Stimulated activated naive CD4-positive, alpha-beta T cell treated with Interleukin-2 at 50 U/mL for 16 hours (primary cell): ENCODE data around the gene VPS50.

ENCODE experiments used
- DNase-seq: peaks from one replicate; lab custom pipeline; 2025; lab: John Stamatoyannopoulos, UW

The VPS50 gene, protein sequence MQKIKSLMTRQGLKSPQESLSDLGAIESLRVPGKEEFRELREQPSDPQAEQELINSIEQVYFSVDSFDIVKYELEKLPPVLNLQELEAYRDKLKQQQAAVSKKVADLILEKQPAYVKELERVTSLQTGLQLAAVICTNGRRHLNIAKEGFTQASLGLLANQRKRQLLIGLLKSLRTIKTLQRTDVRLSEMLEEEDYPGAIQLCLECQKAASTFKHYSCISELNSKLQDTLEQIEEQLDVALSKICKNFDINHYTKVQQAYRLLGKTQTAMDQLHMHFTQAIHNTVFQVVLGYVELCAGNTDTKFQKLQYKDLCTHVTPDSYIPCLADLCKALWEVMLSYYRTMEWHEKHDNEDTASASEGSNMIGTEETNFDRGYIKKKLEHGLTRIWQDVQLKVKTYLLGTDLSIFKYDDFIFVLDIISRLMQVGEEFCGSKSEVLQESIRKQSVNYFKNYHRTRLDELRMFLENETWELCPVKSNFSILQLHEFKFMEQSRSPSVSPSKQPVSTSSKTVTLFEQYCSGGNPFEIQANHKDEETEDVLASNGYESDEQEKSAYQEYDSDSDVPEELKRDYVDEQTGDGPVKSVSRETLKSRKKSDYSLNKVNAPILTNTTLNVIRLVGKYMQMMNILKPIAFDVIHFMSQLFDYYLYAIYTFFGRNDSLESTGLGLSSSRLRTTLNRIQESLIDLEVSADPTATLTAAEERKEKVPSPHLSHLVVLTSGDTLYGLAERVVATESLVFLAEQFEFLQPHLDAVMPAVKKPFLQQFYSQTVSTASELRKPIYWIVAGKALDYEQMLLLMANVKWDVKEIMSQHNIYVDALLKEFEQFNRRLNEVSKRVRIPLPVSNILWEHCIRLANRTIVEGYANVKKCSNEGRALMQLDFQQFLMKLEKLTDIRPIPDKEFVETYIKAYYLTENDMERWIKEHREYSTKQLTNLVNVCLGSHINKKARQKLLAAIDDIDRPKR

DNA sequence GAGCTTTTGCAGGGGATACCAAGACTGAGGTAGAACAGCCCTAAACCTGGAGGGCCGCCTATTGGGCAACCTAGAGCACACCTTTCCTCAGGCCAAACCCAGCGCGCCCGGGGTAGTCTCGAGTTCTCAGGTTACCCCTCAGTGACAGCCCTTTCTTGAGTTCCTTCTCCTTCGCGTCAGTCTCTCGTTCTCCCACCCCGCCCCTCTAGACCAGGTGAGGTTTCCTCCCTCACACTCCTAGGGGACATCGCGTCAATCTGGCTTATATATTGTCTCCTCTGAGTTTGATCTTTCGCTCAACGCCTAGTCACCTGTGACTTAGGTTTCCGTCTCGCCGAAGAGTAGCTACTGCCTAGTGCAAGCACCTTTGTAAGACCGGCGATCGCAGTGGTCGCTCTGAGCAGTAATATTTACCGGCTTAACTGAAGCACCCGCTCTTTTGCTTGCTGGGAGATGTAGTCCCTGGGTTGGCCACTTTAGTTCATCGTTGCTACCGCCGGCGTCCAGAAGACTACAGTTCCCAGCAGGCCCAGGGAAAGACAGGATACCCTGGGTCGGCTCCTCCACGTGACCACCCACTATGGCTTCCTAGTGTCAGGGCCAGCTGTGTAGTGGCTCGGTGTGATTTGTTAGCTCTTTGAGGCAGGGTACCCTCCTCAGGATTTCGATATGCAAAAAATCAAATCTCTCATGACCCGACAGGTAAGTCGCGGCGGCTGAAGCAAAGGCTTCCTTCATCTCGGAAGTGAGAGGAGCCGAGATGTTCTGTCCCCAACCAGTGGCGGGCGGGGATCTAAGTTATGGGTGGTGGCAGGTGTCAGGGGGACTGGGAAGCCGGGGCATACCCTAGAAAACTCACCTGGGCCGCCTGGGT is at the start of gene VPS50:
Gene VPS50 (plus strand): TSS at position 568 of the 874 bp plus-strand sequence. CDS start 102 bp downstream, at position 670.
- peak; percentile 90 for DNase-seq

DNA sequence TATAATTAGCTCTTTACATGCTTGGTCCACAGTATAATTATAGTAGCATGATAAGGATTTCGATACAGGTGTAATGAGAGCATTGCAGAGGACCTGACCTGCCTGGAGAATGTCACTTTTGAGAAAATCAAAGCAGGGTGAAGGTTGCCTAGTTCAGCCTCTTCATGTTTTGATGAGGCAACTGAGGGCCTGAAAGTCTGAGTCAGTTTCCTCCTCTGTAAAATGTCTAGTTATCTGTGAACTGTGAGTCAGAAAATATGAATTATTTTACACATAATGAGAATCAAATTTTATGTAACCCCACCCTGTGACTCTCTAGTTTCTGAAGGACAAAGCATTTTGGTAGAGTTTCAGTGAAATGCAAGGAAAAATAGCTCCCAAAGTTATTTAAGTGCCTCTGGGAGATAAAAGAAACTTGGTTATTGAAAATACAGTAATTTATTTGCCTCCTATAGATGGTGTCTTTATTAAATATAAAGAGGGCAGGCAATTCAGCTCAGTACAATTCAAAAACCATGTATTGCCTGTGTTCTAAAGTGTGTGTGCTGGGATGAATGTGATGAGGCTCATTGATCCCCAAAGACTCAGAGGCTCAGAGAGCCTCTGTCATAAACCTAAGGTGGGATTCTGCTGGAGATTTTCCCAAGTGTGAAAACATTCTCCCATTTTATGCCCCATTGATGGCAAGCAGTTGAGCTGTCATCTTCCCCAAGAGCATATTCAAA is 46.7 kb upstream of the VPS50 start:
- no peak for DNase-seq

DNA sequence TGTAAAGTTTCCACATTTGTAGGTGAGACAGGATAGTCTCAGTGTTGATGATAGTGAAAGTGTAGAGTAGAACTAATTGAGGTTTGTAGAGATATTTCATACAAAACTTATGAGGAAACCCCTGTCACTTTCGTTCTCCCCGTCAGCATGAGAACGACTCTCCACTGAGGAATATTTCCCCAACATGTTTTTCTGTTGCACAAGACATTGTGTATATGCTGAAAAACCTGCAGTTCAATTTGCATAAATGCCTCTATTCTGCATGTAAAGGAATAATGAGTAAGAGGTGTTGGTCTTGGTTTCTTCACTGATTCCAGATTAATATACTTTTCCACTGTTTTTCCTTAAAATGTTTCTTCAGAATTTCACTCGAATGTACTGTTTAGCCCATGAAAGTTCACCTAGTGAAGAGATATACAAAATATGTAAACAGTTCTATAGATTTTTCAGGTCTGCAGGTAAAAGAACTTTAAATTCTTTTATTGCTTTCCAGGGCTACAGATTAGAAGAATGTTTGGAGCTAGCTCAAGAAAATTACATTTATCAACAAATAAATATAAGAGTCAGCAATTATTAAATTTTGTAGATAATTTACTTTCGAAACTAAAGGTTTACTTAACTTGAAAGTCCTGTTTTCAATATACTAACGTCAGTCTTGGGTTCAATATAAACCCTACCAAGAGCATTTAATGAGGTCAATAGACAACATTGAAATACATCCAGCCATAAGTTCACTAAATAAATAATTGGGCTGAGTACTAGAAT is 43.1 kb upstream of the VPS50 start:
- no peak for DNase-seq

DNA sequence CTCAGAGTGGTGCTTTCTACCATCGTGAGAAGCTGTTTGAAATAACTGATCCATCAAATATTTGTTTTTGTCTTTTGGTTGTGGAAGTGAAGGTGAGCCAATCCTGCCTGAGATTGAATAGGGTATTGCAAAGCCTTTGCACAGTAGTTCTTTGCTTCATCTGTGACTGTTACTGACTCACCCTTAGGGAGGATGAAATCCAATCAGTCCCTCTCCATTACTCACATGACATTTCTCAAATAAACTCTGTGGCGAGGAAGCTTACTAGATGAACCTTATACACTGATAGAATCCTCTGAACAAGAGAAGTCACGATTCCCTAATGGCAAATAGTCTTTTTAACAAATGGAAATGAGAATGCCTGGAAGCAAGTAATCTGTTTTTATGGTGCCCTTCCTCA is 37.8 kb upstream of the VPS50 start:
- no peak for DNase-seq

DNA sequence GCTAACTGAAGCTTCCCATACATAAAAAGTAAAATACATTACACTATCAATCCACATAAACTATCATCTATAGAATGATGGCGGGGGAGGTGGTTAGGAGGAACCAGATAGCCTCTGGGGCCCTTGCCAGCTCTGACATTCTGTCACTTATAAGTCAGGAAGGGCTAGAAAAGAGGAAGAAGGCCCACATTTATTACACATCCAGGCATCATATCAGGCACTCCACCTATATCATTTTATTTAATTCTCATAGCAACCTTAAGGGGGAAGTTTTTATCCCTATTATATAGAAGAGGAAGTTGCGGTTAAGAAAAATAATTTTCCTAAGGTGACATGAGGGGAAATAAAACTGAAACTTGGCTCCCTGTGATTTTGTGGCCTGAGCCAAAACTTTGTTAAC is 35.8 kb upstream of the VPS50 start:
- no peak for DNase-seq

DNA sequence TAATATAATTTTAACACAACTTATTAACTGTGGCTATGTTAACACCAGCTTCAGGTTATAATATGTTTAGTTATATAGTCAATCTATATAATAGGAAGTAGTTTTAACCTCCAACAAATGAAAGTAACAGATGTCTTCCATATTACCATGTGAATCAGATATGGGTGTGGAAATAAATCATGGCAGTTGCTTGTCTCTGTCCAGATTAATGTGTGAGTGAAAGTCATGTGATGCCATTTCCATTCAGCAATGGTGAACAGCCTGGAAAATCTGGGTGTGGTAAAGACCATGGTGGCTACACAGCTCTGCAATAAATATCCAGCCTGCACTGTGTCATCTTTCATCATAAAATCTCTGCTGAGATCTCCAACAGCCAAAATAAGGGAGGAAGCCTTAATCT is 33.7 kb upstream of the VPS50 start:
- no peak for DNase-seq

DNA sequence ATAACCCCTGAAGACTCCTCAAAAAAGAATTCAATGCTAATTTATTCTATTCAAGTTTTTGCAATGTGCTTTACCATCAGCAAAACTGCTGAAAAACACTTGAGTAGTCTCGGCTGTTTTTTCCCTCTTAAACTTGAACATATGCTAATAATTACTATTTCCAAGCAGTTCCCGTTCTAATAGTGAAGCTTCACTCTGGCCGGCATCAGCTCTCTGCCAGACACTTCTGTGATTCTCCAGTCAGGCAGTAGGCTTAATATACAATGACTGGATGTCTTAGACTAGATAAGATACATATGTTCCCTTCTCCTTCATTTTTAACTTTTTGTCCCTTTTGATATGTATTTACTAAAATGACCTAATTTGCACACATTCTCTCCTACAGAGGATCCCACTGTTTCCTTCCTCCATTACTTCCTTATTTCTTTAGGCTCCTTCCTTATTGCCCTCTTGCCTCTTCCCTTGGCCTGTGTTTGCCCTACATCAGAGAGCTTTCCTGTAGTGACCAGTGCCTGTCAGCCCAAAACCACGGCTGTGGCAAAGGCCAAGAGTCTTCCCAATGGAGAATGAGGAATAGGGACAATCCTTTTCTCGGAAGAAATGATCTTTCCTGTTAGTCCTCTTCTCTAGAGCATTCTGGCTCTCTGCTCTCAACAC is 29.4 kb upstream of the VPS50 start:
- no peak for DNase-seq

DNA sequence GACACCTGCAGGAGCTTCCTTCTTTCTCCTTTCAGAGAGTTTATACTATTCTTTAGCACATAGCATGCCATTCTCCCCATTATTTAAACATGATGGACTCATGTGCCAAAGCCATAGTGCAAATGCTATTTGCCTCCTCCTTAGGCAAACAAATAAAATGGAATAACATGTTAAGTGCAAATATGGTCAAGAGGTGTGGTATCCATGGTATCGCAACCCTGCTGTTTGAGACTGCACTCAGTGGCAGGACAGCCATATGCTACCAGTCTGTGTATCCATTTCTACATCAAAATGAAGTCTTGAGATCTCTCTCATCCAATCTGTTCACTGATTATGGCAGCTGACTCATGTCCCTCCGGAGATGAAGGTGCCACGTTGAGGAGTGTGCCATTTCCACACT is 28.7 kb upstream of the VPS50 start:
- DNase-seq = no peak

DNA sequence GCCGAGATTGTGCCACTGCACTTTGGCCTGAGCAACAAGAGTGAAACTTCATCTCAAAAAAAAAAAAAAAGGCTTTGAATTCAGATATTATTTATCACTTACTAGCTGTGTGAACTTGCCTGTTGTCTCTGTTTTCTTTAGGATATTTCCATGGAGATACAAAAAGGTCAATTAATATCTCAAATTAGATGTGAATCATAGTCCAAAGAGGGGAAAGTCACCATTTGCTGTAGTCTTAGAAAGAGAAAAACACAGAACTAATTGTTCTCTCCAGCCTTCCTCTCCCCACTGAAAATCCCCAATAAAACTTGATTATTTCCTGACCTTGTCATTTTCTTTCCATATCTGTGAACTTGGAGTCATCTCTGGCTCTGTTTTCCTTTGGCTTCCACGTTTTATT is 27.1 kb upstream of the VPS50 start:
- DNase-seq = no peak

DNA sequence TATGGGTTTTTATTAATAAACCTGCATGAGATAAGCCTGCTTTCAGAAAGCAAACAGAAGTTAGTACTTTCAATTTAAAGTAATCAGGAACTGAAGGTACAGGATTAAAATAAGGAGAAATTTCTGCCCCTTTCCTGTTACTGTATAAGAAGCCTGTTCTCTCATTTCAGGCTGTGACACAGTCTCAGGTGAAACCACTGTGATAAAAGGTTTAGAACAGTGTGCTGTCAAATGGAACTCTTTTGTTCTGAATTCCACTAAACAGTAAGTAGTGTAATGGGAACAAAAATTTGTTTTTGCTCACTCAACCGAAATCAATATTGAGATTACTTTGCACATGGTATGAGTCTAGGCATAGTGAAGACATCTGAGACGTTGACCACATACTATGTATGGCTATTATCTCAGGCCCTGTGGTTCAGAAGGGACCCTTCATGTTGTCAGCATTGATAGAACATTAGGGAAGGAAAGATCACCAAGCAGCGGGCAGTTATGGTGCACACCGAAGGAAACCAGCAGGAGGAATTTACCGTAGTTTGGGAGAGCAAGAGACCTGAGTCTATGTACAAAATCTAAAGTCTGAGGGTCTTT is 20.8 kb upstream of the VPS50 start:
- no peak for DNase-seq

DNA sequence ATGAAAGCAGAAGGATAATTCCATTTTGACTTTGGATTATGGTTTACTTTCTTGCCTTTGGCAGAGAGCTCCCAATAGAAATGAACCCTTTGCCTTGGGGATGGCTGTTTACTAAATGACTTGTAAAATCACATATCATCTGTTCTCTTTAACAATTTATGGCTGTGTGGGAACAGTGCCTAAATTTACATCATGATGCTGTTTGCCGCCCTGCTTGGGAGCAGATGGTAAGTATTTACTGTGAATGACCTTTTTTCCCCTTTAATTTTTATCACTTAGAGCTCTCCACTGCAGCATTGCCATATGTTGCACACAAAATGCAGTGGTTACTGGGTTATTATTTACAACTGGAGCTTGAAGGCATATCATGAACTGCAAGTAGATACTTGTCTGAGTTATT is 19.3 kb upstream of the VPS50 start:
- DNase-seq = no peak

DNA sequence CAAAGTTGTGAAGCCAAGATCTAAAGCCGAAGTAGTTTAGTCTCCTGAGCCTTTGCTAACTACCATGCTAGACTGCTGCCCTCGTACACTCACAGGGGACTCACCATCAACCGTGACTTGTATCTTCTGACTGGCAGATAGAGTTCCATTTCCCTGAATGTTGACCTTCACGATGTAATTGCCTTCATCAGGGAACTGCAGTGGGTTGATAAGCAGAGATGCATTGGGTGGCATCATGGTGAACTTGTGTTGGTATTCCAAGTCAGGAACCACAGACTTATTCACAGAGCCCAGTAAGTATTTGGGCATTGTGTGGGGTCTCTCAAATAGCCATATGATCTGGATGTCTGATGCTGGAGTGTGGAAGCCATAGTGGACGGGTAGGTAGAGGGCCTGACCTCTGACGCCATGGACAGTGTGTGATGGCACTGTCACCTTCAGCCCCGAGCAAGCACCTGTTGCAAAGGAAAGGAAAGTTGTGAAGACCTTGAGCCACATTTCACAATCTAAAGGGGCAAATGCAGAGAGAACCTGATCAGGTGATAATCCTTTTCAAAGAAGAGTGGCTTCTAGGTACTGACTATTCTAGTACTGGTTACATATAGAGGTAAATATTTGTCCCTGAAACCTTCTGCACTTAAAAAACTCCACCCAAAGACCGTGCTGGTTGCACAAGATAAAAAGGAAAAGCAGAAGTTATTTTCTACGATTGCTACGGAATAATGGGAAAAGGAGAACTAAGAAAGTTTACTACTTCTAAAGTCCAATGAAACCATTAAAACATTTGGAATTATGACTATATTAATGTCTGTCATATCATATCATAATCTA is 13.0 kb upstream of the VPS50 start:
- no peak for DNase-seq

DNA sequence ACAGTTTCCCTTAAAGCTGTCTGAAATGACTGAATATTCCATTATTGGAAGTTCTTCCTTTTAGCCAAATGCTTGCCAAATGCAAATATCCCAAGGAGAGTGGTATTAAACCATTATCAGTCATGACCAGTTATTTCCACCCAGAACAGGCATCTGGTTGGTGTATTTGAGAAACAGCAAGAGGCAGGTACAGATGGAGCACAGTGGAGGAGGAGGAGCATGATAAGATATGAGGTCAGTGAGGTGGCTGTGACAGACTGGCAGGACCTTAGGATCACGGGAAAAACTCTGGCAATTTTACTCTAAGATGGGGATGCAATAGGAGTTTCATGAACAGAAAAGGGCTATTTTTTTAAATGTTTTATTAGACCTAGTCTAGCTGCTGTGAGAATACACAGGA is 12.3 kb upstream of the VPS50 start:
- no peak for DNase-seq

DNA sequence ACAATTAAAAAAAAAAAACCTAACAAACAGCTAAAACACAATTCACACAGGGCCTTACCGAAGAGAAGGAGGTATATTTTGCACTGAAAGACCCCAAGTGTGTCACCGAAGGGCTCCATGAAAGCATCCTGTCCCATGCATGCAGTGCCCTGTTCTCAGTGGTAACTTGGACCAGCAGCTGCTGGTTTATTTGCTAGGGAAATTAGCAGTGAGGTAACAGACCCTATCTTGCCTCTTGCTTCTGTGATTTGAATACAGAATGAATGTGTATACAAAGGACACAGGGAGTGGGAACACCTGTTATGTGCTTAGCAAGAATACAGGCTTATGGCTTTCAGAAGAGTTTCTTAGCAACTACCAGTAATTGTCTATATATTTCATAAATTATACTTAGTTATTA is 5.9 kb upstream of the VPS50 start, which contains the start of gene HEPACAM2:
Gene HEPACAM2 (minus strand): TSS at position 160 of the 400 bp plus-strand sequence.
- no peak for DNase-seq

DNA sequence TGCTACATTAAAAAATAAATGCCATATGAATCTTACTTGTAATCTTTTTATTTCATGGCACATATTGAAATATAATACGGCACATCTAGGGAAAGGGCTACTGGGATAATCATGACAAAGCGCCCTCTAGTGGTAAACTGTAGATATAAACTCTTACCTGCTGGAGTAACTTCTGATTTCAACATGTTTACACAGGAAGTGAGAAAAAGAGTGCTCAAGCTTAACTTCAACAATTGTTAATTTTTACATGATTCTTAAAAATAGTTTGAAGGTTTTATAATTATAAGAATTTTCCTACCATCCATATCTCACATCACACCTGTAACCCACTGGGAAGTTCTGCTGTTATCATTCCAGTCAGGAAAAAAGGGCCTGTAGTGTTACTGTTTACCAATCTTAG is 3.9 kb upstream of the VPS50 start:
- DNase-seq = no peak

DNA sequence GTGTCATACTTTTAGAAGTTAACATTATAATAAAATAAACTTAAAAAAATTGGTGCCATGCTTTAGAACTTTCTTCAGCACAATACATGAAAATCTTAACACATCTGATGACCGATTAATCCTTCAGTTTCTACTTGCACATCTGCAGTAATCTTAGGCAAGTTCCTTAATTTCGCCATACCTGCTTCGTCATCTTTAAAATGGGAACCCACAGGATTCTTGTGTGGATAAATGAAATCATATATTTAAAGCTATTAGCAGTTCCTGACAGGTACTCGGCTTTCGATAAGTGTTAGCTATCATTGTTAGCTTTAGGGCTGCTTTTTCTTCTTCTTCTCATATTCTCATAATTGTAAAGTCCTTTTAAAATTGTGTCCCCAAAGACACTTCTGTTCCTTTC is 907 bp upstream of the VPS50 start:
- no peak for DNase-seq

DNA sequence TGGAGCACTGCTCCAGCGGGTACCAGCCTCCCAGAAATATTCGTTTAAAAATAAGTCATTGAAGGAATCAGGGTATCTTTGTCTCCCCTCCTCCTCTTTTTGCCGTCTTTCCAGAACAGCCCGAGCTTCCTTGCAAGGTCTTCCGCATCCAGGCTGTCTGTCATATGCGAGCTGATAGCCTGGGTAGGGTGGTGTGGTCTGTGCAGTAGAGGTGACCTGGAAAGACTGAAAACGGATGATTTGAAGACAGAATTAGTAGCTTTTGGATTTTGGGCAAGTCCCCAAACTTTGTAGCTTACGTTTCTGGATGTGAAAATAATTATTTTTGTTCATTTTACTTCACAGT is 480 bp downstream of the VPS50 start:
- DNase-seq = no peak

DNA sequence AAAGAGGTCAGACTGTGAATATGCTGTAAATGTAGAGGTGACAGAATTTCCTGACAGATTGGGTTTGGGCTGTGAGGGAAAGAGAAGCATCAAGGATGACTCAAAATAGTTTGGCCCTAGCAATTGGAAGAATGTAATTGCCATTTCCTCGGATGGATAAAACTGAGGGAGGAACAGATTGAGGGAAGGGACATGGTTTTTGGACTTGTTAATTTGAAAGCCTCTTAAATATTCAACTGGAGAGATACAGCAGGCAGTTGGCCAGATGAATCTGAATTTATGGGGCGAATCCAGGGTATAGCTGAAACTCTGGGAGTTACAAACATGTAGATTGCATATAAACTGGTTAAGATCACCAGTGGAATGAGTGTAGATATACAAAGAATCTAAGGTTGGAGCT is 3.4 kb downstream of the VPS50 start:
- no peak for DNase-seq

DNA sequence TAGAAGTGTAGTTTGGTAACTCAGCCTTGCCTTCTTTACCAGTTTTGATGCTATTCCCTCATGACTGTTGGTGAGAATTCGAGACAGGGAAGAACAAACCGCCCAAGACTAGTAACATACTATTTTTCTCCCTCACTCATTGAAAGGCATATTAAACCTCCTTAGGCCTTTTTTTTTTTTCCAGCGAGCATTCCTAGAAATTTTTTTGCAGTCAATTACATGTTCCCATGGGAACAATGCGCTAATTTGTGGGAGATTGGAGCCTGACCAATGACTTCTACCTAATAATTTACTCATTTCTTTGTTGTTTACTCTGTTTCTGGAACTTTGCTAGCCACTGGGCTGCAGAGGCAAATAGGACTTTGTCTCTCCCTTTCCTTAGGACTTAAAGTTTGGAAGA is 6.0 kb downstream of the VPS50 start:
- DNase-seq = no peak
